DND-41 (cell line): ENCODE data around the gene DNAH2.

Source experiments
- CTCF ChIP-seq: IDR thresholded peaks from 2 replicates; pipeline ENCODE4 v1.5.1; 2012; ENCODE audit warnings: borderline replicate concordance, low read length, moderate library complexity, mild to moderate bottlenecking; ENCODE audit not compliant: poor library complexity, severe bottlenecking; ENCODE audit errors: extremely low read depth
- EZH2 ChIP-seq: IDR thresholded peaks from 3 replicates; pipeline ENCODE4 v1.6.1; 2012; ENCODE audit warnings: borderline replicate concordance, low read depth, mild to moderate bottlenecking, moderate library complexity, low read length, inconsistent platforms; ENCODE audit not compliant: severe bottlenecking

DNA sequence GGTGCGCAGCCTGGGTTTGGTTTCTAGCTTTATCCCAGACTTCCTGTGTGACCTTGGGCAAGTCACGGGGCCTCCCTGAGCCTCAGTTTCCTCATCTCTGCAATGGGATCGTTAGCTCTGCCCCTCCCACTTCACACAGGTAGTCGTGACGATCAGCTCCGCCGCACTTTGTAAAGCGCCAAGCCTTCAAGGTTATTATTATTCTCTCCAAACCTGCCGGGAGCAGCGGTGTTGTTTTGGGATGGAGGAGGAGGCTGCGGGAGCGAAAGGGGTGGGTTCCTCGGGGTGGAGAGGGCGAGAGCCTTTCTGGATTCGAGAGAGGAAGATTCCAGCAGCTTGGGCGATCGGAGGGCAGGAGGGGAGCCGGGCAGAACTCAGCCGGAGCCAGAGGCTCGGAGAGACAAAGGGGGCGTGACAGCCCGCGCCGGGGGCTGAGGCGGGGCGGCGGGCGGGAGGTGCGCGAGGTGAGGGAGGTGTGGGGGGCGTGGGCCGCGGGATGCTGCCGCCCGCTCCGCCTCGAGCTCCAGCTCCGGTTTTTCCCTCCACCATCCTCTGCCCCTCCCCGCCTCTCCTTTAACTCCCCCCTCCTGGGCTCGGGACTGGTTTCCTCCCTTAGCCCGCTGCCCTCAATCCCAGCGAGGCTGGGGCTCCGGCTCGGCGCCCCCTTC is 12.8 kb upstream of the DNAH2 start, which contains the start of gene EFNB3:
- no peak for TF ChIP-seq CTCF
- no peak for TF ChIP-seq EZH2
